Measurements from ENCODE around the gene DENND1A.

The DENND1A gene

GRCh38 chr9:123417289-123418051 is 512.5 kb downstream of the DENND1A start:
- Histone ChIP-seq H3K79me2 (ENCODE audit: insufficient read depth, low read length) (no peaks in the 10 kb centered on the region), H4K20me1 (ENCODE audit: insufficient read depth, low read length, poor library complexity, severe bottlenecking) (no peaks in the 10 kb centered on the region), H2AFZ (ENCODE audit: low read length) (no peak overlapping the region), H3F3A (ENCODE audit: low read depth) (no peaks in the 10 kb centered on the region), H3K36me3 (ENCODE audit: insufficient read depth, low read length) (no peaks in the 10 kb centered on the region), H3K4me2 (ENCODE audit: low read depth, low read length, poor library complexity, severe bottlenecking) (no peak overlapping the region), H3K9me3 (ENCODE audit: insufficient read depth, low read depth, low read length) (no peaks in the 10 kb centered on the region), H3K9ac (ENCODE audit: low read depth, low read length, poor library complexity, severe bottlenecking) (no peak overlapping the region), H3K9me2 (replicated peaks; ENCODE audit: low read depth, low read length) (no peaks in the 10 kb centered on the region), H3K4me3 (ENCODE audit: low read length, poor library complexity, severe bottlenecking) (no peak overlapping the region), H3K27me3 (ENCODE audit: insufficient read depth, low read length, poor library complexity, severe bottlenecking) (no peaks in the 10 kb centered on the region), H3K4me1 (ENCODE audit: insufficient read depth, low read length, poor library complexity, severe bottlenecking) (no peaks in the 10 kb centered on the region)
- TF ChIP-seq CTCF (conservative IDR thresholded peaks at IDR 0.05; ENCODE audit: low read length) (peak; percentile 47), EZH2phosphoT487 (IDR thresholded peaks at IDR 0.05; ENCODE audit: borderline replicate concordance) (no peak)

GRCh38 chr9:123416176-123416575 is 513.8 kb downstream of the DENND1A start:
- no peak for TF ChIP-seq CTCF (conservative IDR thresholded peaks at IDR 0.05; ENCODE audit: low read length)
- H3K79me2 ChIP-seq (ENCODE audit: insufficient read depth, low read length), result no peaks in the 10 kb centered on the region
- no peaks in the 10 kb centered on the region for H4K20me1 ChIP-seq (ENCODE audit: insufficient read depth, low read length, poor library complexity, severe bottlenecking)

GRCh38 chr9:123414936-123415930 is 514.7 kb downstream of the DENND1A start:
- no peaks in the 10 kb centered on the region for H4K20me1 ChIP-seq (ENCODE audit: insufficient read depth, low read length, poor library complexity, severe bottlenecking)
- H3K9me3 ChIP-seq (ENCODE audit: insufficient read depth, low read depth, low read length), result no peaks in the 10 kb centered on the region
- H3K79me2 ChIP-seq (ENCODE audit: insufficient read depth, low read length), result no peaks in the 10 kb centered on the region
- no peaks in the 10 kb centered on the region for H3K27me3 ChIP-seq (ENCODE audit: insufficient read depth, low read length, poor library complexity, severe bottlenecking)
- TF ChIP-seq EZH2phosphoT487 (IDR thresholded peaks at IDR 0.05; ENCODE audit: borderline replicate concordance) (no peak), CTCF (conservative IDR thresholded peaks at IDR 0.05; ENCODE audit: low read length) (no peak)
- no peak overlapping the region for H3K9ac ChIP-seq (ENCODE audit: low read depth, low read length, poor library complexity, severe bottlenecking)
- no peaks in the 10 kb centered on the region for H3F3A ChIP-seq (ENCODE audit: low read depth)
- no peak overlapping the region for H3K4me3 ChIP-seq (ENCODE audit: low read length, poor library complexity, severe bottlenecking)
- no peaks in the 10 kb centered on the region for H3K9me2 ChIP-seq (replicated peaks; ENCODE audit: low read depth, low read length)
- H3K4me2 ChIP-seq (ENCODE audit: low read depth, low read length, poor library complexity, severe bottlenecking), result no peak overlapping the region
- H3K36me3 ChIP-seq (ENCODE audit: insufficient read depth, low read length), result no peaks in the 10 kb centered on the region
- no peaks in the 10 kb centered on the region for H3K4me1 ChIP-seq (ENCODE audit: insufficient read depth, low read length, poor library complexity, severe bottlenecking)
- H2AFZ ChIP-seq (ENCODE audit: low read length), result no peak overlapping the region

More at GRCh38 chr9:123416176-123416575, 513.8 kb downstream of the DENND1A start:
- Histone ChIP-seq H3K9me3 (ENCODE audit: insufficient read depth, low read depth, low read length) (no peaks in the 10 kb centered on the region), H3K4me1 (ENCODE audit: insufficient read depth, low read length, poor library complexity, severe bottlenecking) (no peaks in the 10 kb centered on the region), H3K36me3 (ENCODE audit: insufficient read depth, low read length) (no peaks in the 10 kb centered on the region), H3F3A (ENCODE audit: low read depth) (no peaks in the 10 kb centered on the region), H3K9me2 (replicated peaks; ENCODE audit: low read depth, low read length) (no peaks in the 10 kb centered on the region), H3K9ac (ENCODE audit: low read depth, low read length, poor library complexity, severe bottlenecking) (no peak overlapping the region), H2AFZ (ENCODE audit: low read length) (no peak overlapping the region), H3K4me2 (ENCODE audit: low read depth, low read length, poor library complexity, severe bottlenecking) (no peak overlapping the region), H3K27me3 (ENCODE audit: insufficient read depth, low read length, poor library complexity, severe bottlenecking) (no peaks in the 10 kb centered on the region), H3K4me3 (ENCODE audit: low read length, poor library complexity, severe bottlenecking) (no peak overlapping the region)
